PC-9 (cell line): ENCODE results near the gene HOXA1. TPM values are rescaled to one million over a fixed set of nuclear protein-coding genes. Genes with fewer than 3 reads are reported as not detected.

Experiments
- BruUV-seq: library from RNA; stranded (reverse); fragments of 400-500 nt; replicated peaks from 2 replicates; lab custom pipeline; 2021; lab: Mats Ljungman, UMichigan
- CTCF ChIA-PET: fragments of 300-600 bp; sonication (Branson Sonifier 250); formaldehyde crosslinking; loops from one replicate; lab custom pipeline; 2022; ENCODE audit warnings: antibody characterized with exemption; lab: Charles Lee
- POLR2A ChIA-PET: fragments of 300-600 bp; sonication (Branson Sonifier 250); formaldehyde crosslinking; loops from one replicate; lab custom pipeline; 2022; ENCODE audit warnings: antibody characterized with exemption; ENCODE audit not compliant: unreplicated experiment; lab: Charles Lee
- DNase-seq, 2 experiments: peaks; one replicate each; pipeline versions ENCODE4 v3.0.0 to v3.0.0-alpha.2; 2015 to 2022; ENCODE audit warnings: mixed read lengths in 1 of 2
- H2AFZ ChIP-seq: fragments of 200-600 bp; sonication (generic); 2 replicates; pipeline ENCODE4 v1.8.1; 2017; ENCODE audit warnings: antibody characterized with exemption
- H3F3A ChIP-seq: fragments of 200-600 bp; sonication (generic); 2 replicates; pipeline ENCODE4 v1.8.1; 2017; ENCODE audit warnings: antibody characterized with exemption, mild to moderate bottlenecking, low read depth; ENCODE audit not compliant: insufficient read depth
- H3K27ac ChIP-seq: fragments of 200-600 bp; sonication (generic); 2 replicates; pipeline ENCODE4 v1.6.1; 2016; ENCODE audit warnings: mixed run types
- H3K27me3 ChIP-seq: fragments of 200-600 bp; sonication (generic); 2 replicates; pipeline ENCODE4 v1.6.1; 2016; ENCODE audit warnings: low read depth, mixed run types; ENCODE audit not compliant: insufficient read depth
- H3K36me3 ChIP-seq: fragments of 200-600 bp; sonication (generic); 2 replicates; pipeline ENCODE4 v1.6.1; 2016; ENCODE audit warnings: low read depth, mixed run types
- H3K4me1 ChIP-seq: fragments of 200-600 bp; sonication (generic); replicated peaks from 2 replicates; pipeline ENCODE4 v1.6.1; 2016; ENCODE audit warnings: mixed run types; ENCODE audit not compliant: insufficient read depth
- H3K4me2 ChIP-seq: fragments of 200-600 bp; sonication (generic); 2 replicates; pipeline ENCODE4 v1.6.1; 2017; ENCODE audit warnings: mixed run types
- H3K4me3 ChIP-seq: fragments of 200-600 bp; sonication (generic); 2 replicates; pipeline ENCODE4 v1.6.1; 2016; ENCODE audit warnings: mixed run types
- H3K79me2 ChIP-seq: fragments of 200-600 bp; sonication (generic); 2 replicates; pipeline ENCODE4 v1.6.1; 2017; ENCODE audit warnings: low read depth, mixed run types
- H3K9me2 ChIP-seq: fragments of 200-600 bp; sonication (generic); 2 replicates; pipeline ENCODE4 v1.8.1; 2017; ENCODE audit warnings: mild to moderate bottlenecking; ENCODE audit not compliant: insufficient read depth
- H3K9me3 ChIP-seq: fragments of 200-600 bp; sonication (generic); 2 replicates; pipeline ENCODE4 v1.8.1; 2016; ENCODE audit warnings: low read depth; ENCODE audit not compliant: insufficient read depth
- H4K20me1 ChIP-seq: fragments of 200-600 bp; sonication (generic); 2 replicates; pipeline ENCODE4 v1.8.1; 2017; ENCODE audit not compliant: insufficient read depth
- EZH2 ChIP-seq: fragments of 200-600 bp; sonication (generic); IDR thresholded peaks from 2 replicates; pipeline ENCODE4 v1.8.0; 2017; ENCODE audit warnings: antibody characterized with exemption, low read depth
- intact Hi-C: fragments of 100-400 bp; cut with micrococcal nuclease; formaldehyde crosslinking; loops from one replicate; pipeline ENCODE4 v1.10.0; 2022; ENCODE audit not compliant: unreplicated experiment
- total RNA-seq: library from RNA; stranded (reverse); gene quantifications from 2 replicates; pipeline ENCODE4 v1.2.3, GENCODE V29; 2021
- TF ChIP-seq, protein P1 (sequence below): fragments of 200-600 bp; sonication (generic); conservative IDR thresholded peaks from 2 replicates; pipeline ENCODE4 v1.6.1; 2017; ENCODE audit warnings: mixed run types, antibody characterized with exemption, mild to moderate bottlenecking, moderate library complexity

HOXA1 gene
- total RNA-seq, 1 experiment from 2014 or later = 2.2 TPM

DNA sequence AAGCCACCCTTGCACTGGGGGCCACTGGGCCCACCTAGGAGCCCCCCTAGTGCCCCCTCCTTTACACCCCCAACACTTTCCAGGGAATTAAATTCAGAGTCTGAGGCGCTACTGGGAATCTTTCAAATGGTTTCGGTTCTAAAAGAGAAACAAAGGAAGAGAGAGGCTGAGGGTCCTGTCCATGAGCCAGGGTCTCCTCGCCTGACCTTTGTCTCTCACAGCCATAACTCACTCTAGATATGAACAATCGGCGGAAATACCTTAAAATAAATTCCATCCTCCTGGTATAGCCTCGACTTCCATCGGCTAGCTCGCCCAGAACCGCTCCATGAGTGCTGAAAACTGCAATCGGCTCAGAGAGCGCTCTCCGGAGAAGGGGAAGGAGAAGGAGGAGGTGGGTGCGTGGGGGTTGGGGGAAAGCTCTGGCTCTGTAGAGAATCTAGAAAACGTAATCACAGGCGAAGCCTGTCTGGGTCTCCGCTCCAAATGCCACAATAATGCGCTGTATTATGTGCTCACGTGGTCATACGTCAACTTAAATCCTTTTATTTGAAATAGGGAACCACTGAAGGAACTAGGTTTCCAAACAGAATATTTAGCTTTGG, 22.2 kb upstream of the HOXA1 start:
- Histone ChIP-seq H3K9me2 (no peaks in the 10 kb centered on the region), H3K27me3 (no peaks in the 10 kb centered on the region), H3K27ac (no peak overlapping the region), H4K20me1 (no peaks in the 10 kb centered on the region), H3K4me1 (peaks cover 19% of the 10 kb centered on the region), H3K4me3 (peak overlapping the region; percentile 90; the same call in 1 of the 2 replicates), H3K79me2 (peaks cover 54% of the 10 kb centered on the region), H2AFZ (no peak overlapping the region), H3K9me3 (no peaks in the 10 kb centered on the region), H3K4me2 (peak overlapping the region; percentile 98), H3F3A (peaks cover 58% of the 10 kb centered on the region), H3K36me3 (peaks cover 37% of the 10 kb centered on the region)
- TF ChIP-seq, protein P1, sequence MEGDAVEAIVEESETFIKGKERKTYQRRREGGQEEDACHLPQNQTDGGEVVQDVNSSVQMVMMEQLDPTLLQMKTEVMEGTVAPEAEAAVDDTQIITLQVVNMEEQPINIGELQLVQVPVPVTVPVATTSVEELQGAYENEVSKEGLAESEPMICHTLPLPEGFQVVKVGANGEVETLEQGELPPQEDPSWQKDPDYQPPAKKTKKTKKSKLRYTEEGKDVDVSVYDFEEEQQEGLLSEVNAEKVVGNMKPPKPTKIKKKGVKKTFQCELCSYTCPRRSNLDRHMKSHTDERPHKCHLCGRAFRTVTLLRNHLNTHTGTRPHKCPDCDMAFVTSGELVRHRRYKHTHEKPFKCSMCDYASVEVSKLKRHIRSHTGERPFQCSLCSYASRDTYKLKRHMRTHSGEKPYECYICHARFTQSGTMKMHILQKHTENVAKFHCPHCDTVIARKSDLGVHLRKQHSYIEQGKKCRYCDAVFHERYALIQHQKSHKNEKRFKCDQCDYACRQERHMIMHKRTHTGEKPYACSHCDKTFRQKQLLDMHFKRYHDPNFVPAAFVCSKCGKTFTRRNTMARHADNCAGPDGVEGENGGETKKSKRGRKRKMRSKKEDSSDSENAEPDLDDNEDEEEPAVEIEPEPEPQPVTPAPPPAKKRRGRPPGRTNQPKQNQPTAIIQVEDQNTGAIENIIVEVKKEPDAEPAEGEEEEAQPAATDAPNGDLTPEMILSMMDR = no peak
- no peak for TF ChIP-seq EZH2
- ChIA-PET POLR2A (no interaction called here), CTCF (no interaction called here)
- BruUV-seq = no TSS peak
- intact Hi-C loops = loop anchor here (10.0 kb wide), 1 partner anchor 627 kb away; the partner anchor contains the start of gene TAX1BP1
- DNase-seq = no peak

DNA sequence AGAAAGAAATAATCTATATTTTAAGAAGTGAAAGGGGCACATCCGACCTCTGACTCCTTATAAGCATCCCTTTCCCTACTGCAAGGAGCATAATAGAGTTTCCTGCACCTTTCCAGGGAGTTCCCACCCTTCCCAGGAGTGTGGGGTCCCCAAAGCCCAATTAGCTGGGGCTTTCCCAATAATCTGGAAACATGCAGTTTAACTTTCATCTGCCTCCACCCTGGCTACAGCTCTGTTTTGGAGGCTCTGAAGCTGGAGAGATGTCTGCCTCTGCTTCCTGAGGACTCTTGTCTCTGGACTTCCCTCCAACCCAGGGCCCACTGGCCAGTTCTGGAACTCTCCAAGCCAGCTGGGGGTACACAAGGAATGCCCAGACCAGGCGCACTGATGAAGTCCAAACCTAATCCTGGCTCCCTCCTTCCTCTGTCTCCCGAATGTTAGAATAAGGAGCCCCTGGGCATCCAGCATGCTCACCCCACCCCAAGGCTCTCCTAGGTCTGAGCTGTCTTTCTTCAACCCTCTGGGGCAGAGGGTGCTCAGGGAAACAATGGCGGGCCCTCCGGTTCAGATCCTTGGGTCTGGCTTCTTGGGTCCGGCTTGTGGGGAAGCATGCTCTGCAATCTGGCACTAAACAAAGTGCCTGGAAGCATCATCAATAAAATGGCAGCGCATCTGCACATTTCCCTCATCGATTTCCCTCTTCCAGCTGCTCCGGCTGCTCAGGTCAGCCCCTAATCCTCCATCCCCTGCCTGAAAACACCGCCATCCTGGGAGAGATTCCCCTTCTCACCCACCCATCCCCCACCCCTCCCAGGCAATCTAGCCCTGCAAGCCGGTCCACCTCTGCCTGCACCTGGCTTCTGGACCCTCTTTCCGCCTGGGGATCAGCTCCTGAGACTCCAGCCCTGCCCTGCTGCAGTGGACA, 21.4 kb upstream of the HOXA1 start:
- Histone ChIP-seq H3K9me2 (no peaks in the 10 kb centered on the region), H3K27me3 (no peaks in the 10 kb centered on the region), H3K9me3 (no peaks in the 10 kb centered on the region), H4K20me1 (no peaks in the 10 kb centered on the region), H3K36me3 (peaks cover 37% of the 10 kb centered on the region), H3F3A (peaks cover 65% of the 10 kb centered on the region), H2AFZ (no peak overlapping the region), H3K4me1 (peaks cover 21% of the 10 kb centered on the region), H3K27ac (peak overlapping the region; percentile 95), H3K79me2 (peaks cover 62% of the 10 kb centered on the region), H3K4me2 (peak overlapping the region; percentile 98), H3K4me3 (peak overlapping the region; percentile 90)
- intact Hi-C loops = loop anchor here (10.0 kb wide), 1 partner anchor 628 kb away; the partner anchor contains the start of gene TAX1BP1
- DNase-seq = no peak
- no TSS peak for BruUV-seq
- ChIA-PET CTCF (interaction anchor here (0.6 kb wide), 2 partner anchors 206 to 447 kb away, joined by 3 to 4 read pairs; no protein-coding TSS in a partner anchor), POLR2A (interaction anchor here (0.6 to 0.8 kb wide), 3 partner anchors 260 to 667 kb away, joined by 3 to 5 read pairs (median 4); no protein-coding TSS in a partner anchor)
- TF ChIP-seq EZH2 = no peak
- TF ChIP-seq, protein P1 = no peak
